IPS-18c (cell line): Measurements from ENCODE around the gene PSMA1.
"Not testable (repeated sequence)": the region's sequence is repeated elsewhere in the genome, so short reads cannot be mapped to it uniquely, and the experiment has no call there.

Experiments used
- H3K4me3 ChIP-seq: 2 replicates; pipeline ENCODE4 v1.7.0; 2013; ENCODE audit warnings: low read depth, mild to moderate bottlenecking, low read length, moderate library complexity; ENCODE audit not compliant: insufficient read depth
- H3K9me3 ChIP-seq: one replicate; pipeline ENCODE4 v1.6.1; 2013; ENCODE audit warnings: mild to moderate bottlenecking, low read length, moderate library complexity; ENCODE audit not compliant: control insufficient read depth, insufficient read depth

Gene PSMA1

GRCh38 chr11:14538926-14539554 is 18.9 kb upstream of the PSMA1 start:
- Histone ChIP-seq H3K4me3 (no peak overlapping the region), H3K9me3 (no peaks in the 10 kb centered on the region)

- Histone ChIP-seq H3K4me3 (no peak overlapping the region), H3K9me3 (no peaks in the 10 kb centered on the region)
Measured at GRCh38 chr11:14538271-14538925, 18.2 kb upstream of the PSMA1 start.

GRCh38 chr11:14537134-14537599 is 17.0 kb upstream of the PSMA1 start:
- Histone ChIP-seq H3K4me3 (no peak overlapping the region), H3K9me3 (no peaks in the 10 kb centered on the region)

GRCh38 chr11:14535166-14535565 is 15.0 kb upstream of the PSMA1 start:
- H3K4me3 ChIP-seq, H3K9me3 ChIP-seq: not testable (repeated sequence)

- H3K4me3 ChIP-seq, result no peak overlapping the region
- no peaks in the 10 kb centered on the region for H3K9me3 ChIP-seq
Measured at GRCh38 chr11:14529951-14530350, 9.8 kb upstream of the PSMA1 start.

- Histone ChIP-seq H3K9me3 (no peaks in the 10 kb centered on the region), H3K4me3 (no peak overlapping the region)
Measured at GRCh38 chr11:14529321-14529720, 9.1 kb upstream of the PSMA1 start.

- Histone ChIP-seq H3K4me3 (no peak overlapping the region), H3K9me3 (no peaks in the 10 kb centered on the region)
Measured at GRCh38 chr11:14522801-14523200, 2.6 kb upstream of the PSMA1 start.

GRCh38 chr11:14522245-14522644 is 2.1 kb upstream of the PSMA1 start:
- no peaks in the 10 kb centered on the region for H3K9me3 ChIP-seq
- no peak overlapping the region for H3K4me3 ChIP-seq

GRCh38 chr11:14520747-14521151 is 563 bp upstream of the PSMA1 start:
- no peaks in the 10 kb centered on the region for H3K9me3 ChIP-seq
- peak overlapping the region; percentile 98 for H3K4me3 ChIP-seq

GRCh38 chr11:14519597-14519916 is 629 bp downstream of the PSMA1 start:
- H3K9me3 ChIP-seq, result no peaks in the 10 kb centered on the region
- H3K4me3 ChIP-seq, result peak overlapping the region; percentile 98

- H3K9me3 ChIP-seq, result no peaks in the 10 kb centered on the region
- 0 out of 2 replicates have a peak overlapping the region, but pooled peaks have one; percentile 98 for H3K4me3 ChIP-seq
Measured at GRCh38 chr11:14518820-14519219, 1.4 kb downstream of the PSMA1 start.

- H3K4me3 ChIP-seq, result no peak overlapping the region
- no peaks in the 10 kb centered on the region for H3K9me3 ChIP-seq
Measured at GRCh38 chr11:14513800-14514199, 6.4 kb downstream of the PSMA1 start.

GRCh38 chr11:14506532-14506931 is 13.7 kb downstream of the PSMA1 start:
- H3K4me3 ChIP-seq, result no peak overlapping the region

GRCh38 chr11:14503023-14503422 is 17.2 kb downstream of the PSMA1 start:
- H3K9me3 ChIP-seq, result no peaks in the 10 kb centered on the region
- H3K4me3 ChIP-seq, result no peak overlapping the region

More at GRCh38 chr11:14506532-14506931, 13.7 kb downstream of the PSMA1 start:
- no peaks in the 10 kb centered on the region for H3K9me3 ChIP-seq

- Histone ChIP-seq H3K9me3 (no peaks in the 10 kb centered on the region), H3K4me3 (no peak overlapping the region)
Measured at GRCh38 chr11:14502039-14502438, 18.1 kb downstream of the PSMA1 start.

GRCh38 chr11:14500181-14500651 is 20.0 kb downstream of the PSMA1 start:
- Histone ChIP-seq H3K9me3 (no peaks in the 10 kb centered on the region), H3K4me3 (peak overlapping the region; percentile 90)

- peak within 1 kb of the TSS; percentile 90 for H3K4me3 ChIP-seq
Measured at GRCh38 chr11:14499560-14500180, 20.5 kb downstream of the PSMA1 start, which contains the start of gene COPB1. Gene COPB1 (minus strand): TSS chr11:14499811. CDS start chr11:14498928, 883 bp downstream.

GRCh38 chr11:14499178-14499559 is 21.0 kb downstream of the PSMA1 start:
- Histone ChIP-seq H3K9me3 (no peaks in the 10 kb centered on the region), H3K4me3 (peak overlapping the region; percentile 90)

More at GRCh38 chr11:14499560-14500180, 20.5 kb downstream of the PSMA1 start, which contains the start of gene COPB1:
- no peaks in the 10 kb centered on the region for H3K9me3 ChIP-seq
